H1 (cell line): ENCODE results near the gene DISP3. TPM values are rescaled to one million over a fixed set of nuclear protein-coding genes. Genes with fewer than 3 reads are reported as not detected.

ENCODE experiments used
- CBX5 ChIP-seq: fragments of 300-800, 300-1000 bp; sonication (generic); IDR thresholded peaks from 2 replicates; pipeline ENCODE4 v1.7.1; 2016; ENCODE audit warnings: antibody characterized with exemption, low read length, low read depth
- CHD7 ChIP-seq: fragments of 300-600 bp; sonication (generic); IDR thresholded peaks from 2 replicates; pipeline ENCODE4 v1.7.1; 2012; ENCODE audit warnings: low read length, moderate library complexity, mild to moderate bottlenecking, inconsistent platforms; ENCODE audit not compliant: insufficient replicate concordance
- polyA plus RNA-seq, 7 experiments: library from polyadenylated mRNA; depleted of rRNA in 3 of 7; stranded (reverse) in 5 of 7; unstranded in 2 of 7; fragments of >200 nt in 5 of 7; fragments of 200-250 nt in 2 of 7; gene quantifications; 1 replicate in 5 of 7; 2 replicates in 1 of 7; 4 replicates in 1 of 7; pipeline versions ENCODE4 v1.2.1 to v1.2.3, GENCODE V29; 2011 to 2013; ENCODE audit warnings: missing spikeins in 2 of 7, mixed read lengths in 2 of 7
- total RNA-seq: library from RNA; stranded (reverse); fragmentation: NEBNext Ultra II Directional; extraction: Animal tissue kit (Norgen Biotek cat#: 25700); gene quantifications from 2 replicates; pipeline ENCODE4 v1.2.1, GENCODE V29; 2021

DISP3 gene
- total and polyA plus RNA-seq, 2 of the 8 experiments (the other 6 are each of a cell fraction or from before 2014, with no cell fraction given): 3.4 to 4.6 TPM

- no peak for TF ChIP-seq CHD7
- no peak for TF ChIP-seq CBX5
Observed at GRCh38 chr1:11500881-11501280, 21.9 kb downstream of the DISP3 start (continued).
